Memory B cell (primary cell): ENCODE measurements around the gene TEPSIN.

Source experiments
- ATAC-seq: fragments of 150-1000 bp; cut with Tn5 transposase; 2 replicates; pipeline ENCODE4 v1.10.0; 2021; ENCODE audit warnings: low read depth, mild to moderate bottlenecking, moderate library complexity
- DNase-seq, 2 donors: peaks; one replicate each; pipeline ENCODE4 v3.0.0; 2022; ENCODE audit warnings: low spot score in 2 of 2
- H3K27ac Mint-ChIP-seq: one replicate; pipeline ENCODE4 v1.8.0; 2022; ENCODE audit warnings: mild to moderate bottlenecking, moderate library complexity, mixed read lengths
- H3K27me3 Mint-ChIP-seq: one replicate; pipeline ENCODE4 v1.8.0; 2022; ENCODE audit warnings: mixed read lengths
- H3K36me3 Mint-ChIP-seq: one replicate; pipeline ENCODE4 v1.8.0; 2022; ENCODE audit warnings: mild to moderate bottlenecking, mixed read lengths
- H3K4me1 Mint-ChIP-seq: one replicate; pipeline ENCODE4 v1.8.0; 2022; ENCODE audit warnings: mixed read lengths
- H3K4me3 Mint-ChIP-seq: one replicate; pipeline ENCODE4 v1.8.0; 2022; ENCODE audit warnings: mild to moderate bottlenecking, moderate library complexity, mixed read lengths
- H3K9me3 Mint-ChIP-seq: one replicate; pipeline ENCODE4 v1.8.0; 2022; ENCODE audit warnings: mixed read lengths

TEPSIN gene

DNA sequence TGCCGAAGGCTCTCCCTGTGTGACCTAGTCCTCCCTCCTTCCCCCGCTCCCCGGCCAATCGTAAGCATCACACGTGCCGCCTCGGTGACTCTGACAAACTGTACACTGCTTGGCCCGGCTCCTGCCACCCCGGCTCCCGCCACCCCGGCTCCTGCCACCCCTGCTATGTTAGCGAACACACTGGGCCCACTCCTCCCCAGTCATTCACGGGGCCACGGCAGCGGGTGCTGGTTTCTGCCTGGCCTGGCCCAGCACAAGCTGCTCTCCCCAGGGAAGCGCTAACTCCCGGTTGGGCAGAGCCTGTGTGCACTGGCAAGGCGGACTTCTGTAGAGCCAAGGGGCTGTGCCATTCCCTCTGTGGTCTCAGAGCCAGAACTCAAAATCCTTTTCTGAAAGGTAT is 22.2 kb upstream of the TEPSIN start:
- peaks cover 4% of the 10 kb centered on the region for H3K36me3 Mint-ChIP-seq
- H3K4me1 Mint-ChIP-seq, result no peaks in the 10 kb centered on the region
- H3K27me3 Mint-ChIP-seq, result no peaks in the 10 kb centered on the region
- no peaks in the 10 kb centered on the region for H3K9me3 Mint-ChIP-seq
- DNase-seq (no peak), ATAC-seq (no peak)
- H3K4me3 Mint-ChIP-seq, result no peak overlapping the region
- no peak overlapping the region for H3K27ac Mint-ChIP-seq

- Mint-ChIP-seq H3K4me1 (no peaks in the 10 kb centered on the region), H3K27me3 (no peaks in the 10 kb centered on the region), H3K27ac (no peak overlapping the region), H3K36me3 (peaks cover 3% of the 10 kb centered on the region), H3K9me3 (no peaks in the 10 kb centered on the region), H3K4me3 (no peak overlapping the region)
- DNase-seq (no peak), ATAC-seq (no peak)
Observed at GRCh38 chr17:81260641-81261040, 21.8 kb upstream of the TEPSIN start.

DNA sequence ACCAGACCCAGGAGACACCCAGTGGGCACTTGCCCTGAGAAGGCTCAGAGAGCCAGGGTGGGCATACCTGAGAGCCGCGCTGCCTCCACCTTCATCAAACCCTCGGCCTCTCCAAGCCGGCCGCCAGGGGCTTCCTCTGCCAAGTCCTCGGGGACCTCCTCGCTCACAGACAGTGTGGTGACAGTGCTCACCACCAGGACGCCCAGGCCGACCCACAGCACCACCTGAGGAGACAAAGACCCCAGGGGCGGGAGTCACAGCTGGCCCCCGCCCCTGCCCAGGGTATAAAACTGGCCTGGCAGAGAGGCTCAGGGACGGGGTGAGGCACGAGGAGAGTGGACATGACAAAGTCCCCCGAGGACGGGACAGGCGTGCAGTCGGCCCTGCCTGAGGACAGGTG is 21.3 kb upstream of the TEPSIN start:
- H3K27ac Mint-ChIP-seq, result no peak overlapping the region
- DNase-seq (no peak), ATAC-seq (no peak)
- no peaks in the 10 kb centered on the region for H3K4me1 Mint-ChIP-seq
- H3K4me3 Mint-ChIP-seq, result no peak overlapping the region
- H3K27me3 Mint-ChIP-seq, result no peaks in the 10 kb centered on the region
- no peaks in the 10 kb centered on the region for H3K36me3 Mint-ChIP-seq
- H3K9me3 Mint-ChIP-seq, result no peaks in the 10 kb centered on the region

DNA sequence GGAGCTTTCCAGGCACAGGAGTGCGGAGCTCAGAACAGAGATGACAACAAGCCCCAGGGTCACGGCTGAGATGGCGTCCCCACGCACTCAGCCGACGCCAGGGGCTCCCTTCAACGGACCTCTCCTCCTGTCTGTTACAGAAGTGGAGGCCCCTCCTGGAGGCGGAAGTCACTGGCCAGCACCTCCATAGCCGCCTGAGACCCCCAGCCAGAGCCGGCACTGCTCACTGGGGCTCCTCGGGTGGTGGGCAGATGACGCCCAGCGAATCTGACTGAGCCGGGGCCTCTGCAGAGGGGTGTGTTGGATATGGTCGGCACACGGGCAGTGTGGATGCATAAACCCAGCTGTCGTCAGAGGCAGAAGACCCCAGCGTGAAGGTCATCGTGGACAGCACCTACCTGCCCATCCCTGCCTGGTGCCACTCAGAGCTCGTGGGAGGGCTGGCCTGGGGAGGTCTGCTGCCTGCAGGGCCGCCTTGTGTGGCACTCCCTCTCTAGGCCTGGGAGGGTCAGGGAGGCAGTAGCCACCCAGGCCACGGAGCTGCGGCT is 20.3 kb upstream of the TEPSIN start:
- H3K4me1 Mint-ChIP-seq, result no peaks in the 10 kb centered on the region
- ATAC-seq, result no peak
- no peak for DNase-seq
- H3K27ac Mint-ChIP-seq, result no peak overlapping the region
- H3K27me3 Mint-ChIP-seq, result no peaks in the 10 kb centered on the region
- no peak overlapping the region for H3K4me3 Mint-ChIP-seq
- no peaks in the 10 kb centered on the region for H3K36me3 Mint-ChIP-seq
- H3K9me3 Mint-ChIP-seq, result no peaks in the 10 kb centered on the region

DNA sequence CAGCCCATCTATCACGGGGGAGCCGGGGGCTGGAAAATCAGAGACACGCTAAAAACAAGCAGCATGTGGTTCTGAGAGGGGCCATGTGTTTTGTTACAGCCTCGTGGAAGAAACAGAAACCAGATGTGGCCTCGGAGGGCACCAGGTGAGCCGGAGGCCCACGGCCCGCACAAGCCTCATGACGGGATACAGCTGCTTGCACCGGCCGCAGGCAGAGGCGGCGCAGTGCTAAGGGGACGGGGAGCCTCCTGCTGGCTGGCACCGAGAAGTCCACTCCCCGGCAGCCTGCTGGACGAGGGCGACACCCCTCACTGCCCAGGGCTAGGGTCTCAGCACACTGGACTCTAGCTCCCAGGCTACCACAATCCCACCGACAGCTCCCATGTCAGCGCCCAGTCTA is 19.4 kb upstream of the TEPSIN start:
- H3K4me3 Mint-ChIP-seq, result no peak overlapping the region

GRCh38 chr17:81257533-81257932 is 18.7 kb upstream of the TEPSIN start:
- Mint-ChIP-seq H3K4me3 (no peak overlapping the region), H3K27ac (no peak overlapping the region), H3K36me3 (peaks cover 8% of the 10 kb centered on the region), H3K9me3 (no peaks in the 10 kb centered on the region), H3K27me3 (no peaks in the 10 kb centered on the region), H3K4me1 (peaks cover 10% of the 10 kb centered on the region)
- ATAC-seq, result no peak
- no peak for DNase-seq

More for the DNA sequence above, 19.4 kb upstream of the TEPSIN start:
- H3K27ac Mint-ChIP-seq, result no peak overlapping the region
- peaks cover 7% of the 10 kb centered on the region for H3K4me1 Mint-ChIP-seq
- ATAC-seq (no peak), DNase-seq (no peak)
- no peaks in the 10 kb centered on the region for H3K27me3 Mint-ChIP-seq
- H3K9me3 Mint-ChIP-seq, result no peaks in the 10 kb centered on the region
- peaks cover 6% of the 10 kb centered on the region for H3K36me3 Mint-ChIP-seq

DNA sequence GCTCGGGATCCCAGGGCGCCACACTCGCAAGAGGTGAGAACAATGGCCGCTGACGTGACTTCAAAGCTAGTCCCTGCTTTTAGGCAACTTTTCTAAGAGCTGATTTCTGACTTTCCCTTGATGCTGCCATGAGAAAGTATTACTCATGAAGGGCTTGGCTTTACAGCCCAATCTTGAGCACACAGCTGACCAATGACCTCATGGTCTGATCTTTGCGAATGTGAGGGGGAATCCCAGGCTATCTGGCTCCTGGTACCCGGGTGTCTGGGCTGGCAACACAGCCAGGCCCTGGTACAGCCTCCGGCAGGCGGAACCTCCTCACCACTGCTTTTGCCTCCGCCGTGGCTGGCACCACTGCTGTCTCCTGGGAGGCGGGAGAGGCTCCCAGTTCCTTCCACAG is 17.8 kb upstream of the TEPSIN start:
- H3K27ac Mint-ChIP-seq, result no peak overlapping the region
- no peak for ATAC-seq
- no peak for DNase-seq
- H3K36me3 Mint-ChIP-seq, result peaks cover 10% of the 10 kb centered on the region
- no peaks in the 10 kb centered on the region for H3K9me3 Mint-ChIP-seq
- H3K27me3 Mint-ChIP-seq, result no peaks in the 10 kb centered on the region
- H3K4me3 Mint-ChIP-seq, result no peak overlapping the region
- H3K4me1 Mint-ChIP-seq, result peaks cover 12% of the 10 kb centered on the region

GRCh38 chr17:81254955-81255717 is 16.3 kb upstream of the TEPSIN start:
- DNase-seq, result no peak
- H3K4me1 Mint-ChIP-seq, result peaks cover 12% of the 10 kb centered on the region
- H3K9me3 Mint-ChIP-seq, result no peaks in the 10 kb centered on the region
- H3K27ac Mint-ChIP-seq, result no peak overlapping the region
- no peak for ATAC-seq
- no peak overlapping the region for H3K4me3 Mint-ChIP-seq
- H3K36me3 Mint-ChIP-seq, result peaks cover 10% of the 10 kb centered on the region
- H3K27me3 Mint-ChIP-seq, result no peaks in the 10 kb centered on the region

DNA sequence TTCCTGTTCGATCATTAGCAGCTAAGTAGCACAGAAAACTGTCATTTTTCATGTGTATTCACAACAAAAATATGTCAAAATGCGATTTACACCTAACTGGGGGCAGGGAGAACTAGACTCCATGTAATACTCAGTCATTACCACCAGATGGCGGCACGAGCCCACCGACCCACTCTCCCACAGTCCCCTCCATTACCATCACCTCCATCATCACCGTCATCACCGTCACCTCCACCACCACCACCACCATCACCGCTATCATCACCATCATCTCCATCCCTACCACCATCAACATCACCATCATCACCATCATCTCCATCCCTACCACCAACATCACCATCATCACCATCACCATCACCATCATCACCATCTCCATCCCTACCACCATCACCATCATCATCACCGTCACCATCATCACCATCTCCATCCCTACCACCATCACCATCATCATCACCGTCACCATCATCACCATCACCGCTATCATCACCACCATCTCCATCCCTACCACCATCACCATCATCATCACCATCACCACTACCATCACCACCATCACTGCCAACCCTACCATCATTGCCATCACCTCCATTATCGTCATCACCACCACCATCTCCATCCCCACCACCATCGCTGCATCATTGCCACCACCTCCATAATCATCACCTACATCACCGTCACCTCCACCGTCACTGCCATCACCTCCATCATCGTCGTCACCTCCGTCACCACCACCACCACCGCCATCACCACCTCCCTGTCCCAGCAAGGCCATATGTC is 14.7 kb upstream of the TEPSIN start:
- ATAC-seq (peak; percentile 73), DNase-seq (peak; percentile 59 to 62)
- peaks cover 12% of the 10 kb centered on the region for H3K4me1 Mint-ChIP-seq
- H3K4me3 Mint-ChIP-seq, result no peak overlapping the region
- no peaks in the 10 kb centered on the region for H3K27me3 Mint-ChIP-seq
- H3K36me3 Mint-ChIP-seq, result peaks cover 10% of the 10 kb centered on the region
- no peaks in the 10 kb centered on the region for H3K9me3 Mint-ChIP-seq
- H3K27ac Mint-ChIP-seq, result peak overlapping the region; percentile 42

GRCh38 chr17:81252987-81253329 is 14.1 kb upstream of the TEPSIN start:
- H3K27ac Mint-ChIP-seq, result peak overlapping the region; percentile 42
- H3K27me3 Mint-ChIP-seq, result no peaks in the 10 kb centered on the region
- no peak overlapping the region for H3K4me3 Mint-ChIP-seq
- H3K4me1 Mint-ChIP-seq, result peaks cover 12% of the 10 kb centered on the region
- ATAC-seq (no peak), DNase-seq (no peak)
- H3K9me3 Mint-ChIP-seq, result no peaks in the 10 kb centered on the region
- peaks cover 10% of the 10 kb centered on the region for H3K36me3 Mint-ChIP-seq

DNA sequence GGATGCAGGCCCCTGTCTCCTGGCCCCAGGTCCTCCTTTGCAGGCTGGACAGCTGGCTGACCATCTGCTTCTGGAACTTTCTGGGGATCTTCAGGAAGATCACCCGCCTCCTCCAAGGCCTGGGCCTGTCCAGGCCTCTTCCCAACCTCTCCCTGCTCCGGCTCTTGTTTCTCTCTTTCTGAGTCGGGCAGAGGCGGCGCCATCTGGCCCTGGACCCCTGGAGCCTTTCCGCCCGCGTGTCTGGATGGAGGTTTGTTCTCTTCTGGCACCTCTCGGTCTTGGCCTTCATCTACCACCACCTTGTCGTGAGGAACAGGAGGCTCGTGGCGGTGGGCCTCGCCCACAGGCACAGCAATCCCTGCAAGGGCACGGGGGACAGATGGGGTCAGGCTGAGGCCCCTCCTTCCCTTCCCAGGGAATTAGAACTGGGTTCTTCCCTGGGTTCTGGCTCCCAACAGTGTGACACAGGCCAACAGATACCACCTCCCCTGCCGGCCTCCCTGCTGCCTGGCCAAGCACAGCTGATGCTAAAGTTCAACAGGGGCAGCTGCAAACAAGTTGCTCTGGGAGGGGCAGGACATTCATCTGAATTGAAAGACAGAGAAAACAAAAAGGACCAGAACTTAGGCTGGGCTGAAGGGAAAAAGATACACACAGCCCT is 13.6 kb upstream of the TEPSIN start:
- Mint-ChIP-seq H3K4me3 (peak overlapping the region; percentile 45), H3K4me1 (peaks cover 12% of the 10 kb centered on the region), H3K27me3 (no peaks in the 10 kb centered on the region), H3K27ac (no peak overlapping the region), H3K9me3 (no peaks in the 10 kb centered on the region), H3K36me3 (peaks cover 10% of the 10 kb centered on the region)
- no peak for DNase-seq
- ATAC-seq, result no peak

DNA sequence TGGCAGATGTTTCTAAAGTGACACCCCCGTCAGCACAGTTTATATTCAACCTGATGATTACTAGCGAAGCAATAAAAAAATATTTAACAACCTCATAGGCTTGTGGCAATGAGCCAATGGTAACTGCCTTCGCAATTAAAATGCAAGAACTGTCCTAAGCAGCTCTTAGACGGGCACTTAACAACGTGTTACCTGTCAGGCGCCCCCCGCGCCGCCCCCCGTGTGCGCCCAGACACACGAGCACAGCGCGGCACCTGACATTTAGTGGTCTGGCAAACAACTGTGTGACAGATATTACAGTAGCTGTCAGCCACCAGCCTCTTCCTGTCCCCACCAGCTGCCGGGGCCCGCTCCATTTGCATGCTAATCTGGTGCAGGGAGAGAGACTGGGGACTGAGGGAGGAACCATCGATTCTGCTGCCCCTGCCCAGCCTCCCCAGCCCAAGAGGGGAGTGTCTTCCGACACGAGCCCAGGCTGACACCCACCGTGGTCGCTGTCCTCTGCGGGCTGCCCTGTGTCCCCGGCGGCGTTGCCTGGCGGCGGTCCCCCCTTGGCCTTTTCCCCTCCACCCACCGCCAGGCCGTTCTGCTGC is 12.9 kb upstream of the TEPSIN start:
- Mint-ChIP-seq H3K36me3 (peaks cover 10% of the 10 kb centered on the region), H3K4me3 (no peak overlapping the region), H3K4me1 (peaks cover 12% of the 10 kb centered on the region), H3K27me3 (no peaks in the 10 kb centered on the region), H3K9me3 (no peaks in the 10 kb centered on the region), H3K27ac (no peak overlapping the region)
- no peak for DNase-seq
- peak; percentile 62 for ATAC-seq

GRCh38 chr17:81251094-81251708 is 12.3 kb upstream of the TEPSIN start:
- Mint-ChIP-seq H3K4me1 (peaks cover 12% of the 10 kb centered on the region), H3K36me3 (peaks cover 10% of the 10 kb centered on the region), H3K9me3 (no peaks in the 10 kb centered on the region), H3K27ac (no peak overlapping the region), H3K4me3 (no peak overlapping the region), H3K27me3 (no peaks in the 10 kb centered on the region)
- no peak for ATAC-seq
- DNase-seq, result no peak
